Fibroblast of mammary gland (primary cell): ENCODE results near the gene PPP3CA.
"Not testable (repeated sequence)": the region's sequence is repeated elsewhere in the genome, so short reads cannot be mapped to it uniquely, and the experiment has no call there.

ENCODE experiments used
- DNase-seq: peaks from one replicate; pipeline ENCODE4 v3.0.0-alpha.2; 2010; ENCODE audit warnings: low read depth
- H3K4me3 ChIP-seq: 2 replicates; pipeline ENCODE4 v1.5.1; 2011; ENCODE audit warnings: low read depth, mild to moderate bottlenecking, low read length, moderate library complexity; ENCODE audit not compliant: control insufficient read depth
- TF ChIP-seq, protein P1 (sequence below): conservative IDR thresholded peaks from 2 replicates; pipeline ENCODE4 v1.5.1; 2011; ENCODE audit warnings: low read depth, low read length, inconsistent platforms; ENCODE audit not compliant: control insufficient read depth, insufficient read depth

PPP3CA gene

DNA sequence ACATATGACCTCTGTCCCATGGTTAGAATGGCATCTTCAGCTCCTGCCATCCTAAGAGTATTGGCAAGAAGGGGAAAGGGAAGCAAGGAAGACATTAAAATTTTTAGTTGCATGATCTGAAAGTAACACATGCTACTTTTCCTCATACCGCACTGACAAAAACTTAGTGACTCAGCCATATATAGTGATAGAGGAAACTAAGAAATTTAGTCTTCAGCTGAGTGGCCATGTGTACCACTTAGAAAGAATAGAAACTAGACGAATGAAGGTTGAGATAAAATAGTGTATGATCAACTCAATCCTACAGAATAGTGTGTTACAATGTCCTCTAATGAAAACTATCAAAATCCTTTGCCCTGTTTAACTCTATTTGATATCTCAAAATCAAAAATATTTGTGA, 164.1 kb downstream of the PPP3CA start:
- no peak for DNase-seq
- H3K4me3 ChIP-seq: no peak overlapping the region
- TF ChIP-seq, protein P1, sequence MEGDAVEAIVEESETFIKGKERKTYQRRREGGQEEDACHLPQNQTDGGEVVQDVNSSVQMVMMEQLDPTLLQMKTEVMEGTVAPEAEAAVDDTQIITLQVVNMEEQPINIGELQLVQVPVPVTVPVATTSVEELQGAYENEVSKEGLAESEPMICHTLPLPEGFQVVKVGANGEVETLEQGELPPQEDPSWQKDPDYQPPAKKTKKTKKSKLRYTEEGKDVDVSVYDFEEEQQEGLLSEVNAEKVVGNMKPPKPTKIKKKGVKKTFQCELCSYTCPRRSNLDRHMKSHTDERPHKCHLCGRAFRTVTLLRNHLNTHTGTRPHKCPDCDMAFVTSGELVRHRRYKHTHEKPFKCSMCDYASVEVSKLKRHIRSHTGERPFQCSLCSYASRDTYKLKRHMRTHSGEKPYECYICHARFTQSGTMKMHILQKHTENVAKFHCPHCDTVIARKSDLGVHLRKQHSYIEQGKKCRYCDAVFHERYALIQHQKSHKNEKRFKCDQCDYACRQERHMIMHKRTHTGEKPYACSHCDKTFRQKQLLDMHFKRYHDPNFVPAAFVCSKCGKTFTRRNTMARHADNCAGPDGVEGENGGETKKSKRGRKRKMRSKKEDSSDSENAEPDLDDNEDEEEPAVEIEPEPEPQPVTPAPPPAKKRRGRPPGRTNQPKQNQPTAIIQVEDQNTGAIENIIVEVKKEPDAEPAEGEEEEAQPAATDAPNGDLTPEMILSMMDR: no peak

- not testable (repeated sequence) for DNase-seq, H3K4me3 ChIP-seq
Measured at GRCh38 chr4:101182688-101183087, 164.6 kb downstream of the PPP3CA start.

DNA sequence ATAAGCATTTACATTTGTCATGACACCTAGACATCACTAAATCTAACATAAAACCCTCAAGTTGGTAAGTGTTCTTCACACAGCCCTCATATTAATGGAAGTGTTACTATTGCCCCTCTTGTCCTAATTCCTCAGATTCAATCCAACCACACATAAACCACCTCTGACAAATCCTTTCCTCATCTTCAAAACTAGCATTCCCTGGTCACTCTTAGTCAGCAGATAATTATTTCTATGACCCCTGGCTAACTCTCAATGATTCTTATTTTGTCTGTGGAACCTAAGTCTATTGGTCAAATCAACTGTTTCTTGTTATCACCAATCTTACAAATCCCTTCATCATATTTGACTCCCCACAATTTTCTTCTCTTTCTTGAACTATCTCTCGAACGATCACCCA, 168.6 kb downstream of the PPP3CA start:
- TF ChIP-seq, protein P1: no peak
- no peak overlapping the region for H3K4me3 ChIP-seq
- peak; percentile 69 for DNase-seq

DNA sequence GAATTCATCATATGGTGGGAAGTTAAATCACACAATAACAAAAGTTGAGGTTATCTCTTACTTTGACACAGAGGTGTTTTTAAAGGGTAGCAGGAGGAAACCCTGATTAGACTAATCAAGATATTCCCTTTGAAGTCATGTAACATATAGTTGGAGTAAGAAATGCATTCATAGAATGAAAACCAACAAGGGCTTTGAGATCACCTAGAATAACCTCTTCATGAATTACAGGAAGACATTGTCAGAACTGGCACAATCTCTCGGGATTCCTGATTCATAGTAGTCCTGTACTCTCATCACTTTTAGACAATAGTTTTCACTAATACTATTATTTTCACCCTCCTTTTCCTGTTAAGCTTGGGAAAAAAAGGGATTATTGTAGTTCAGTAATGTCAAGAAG, 170.2 kb downstream of the PPP3CA start:
- H3K4me3 ChIP-seq: no peak overlapping the region
- DNase-seq: no peak
- TF ChIP-seq, protein P1: no peak

DNA sequence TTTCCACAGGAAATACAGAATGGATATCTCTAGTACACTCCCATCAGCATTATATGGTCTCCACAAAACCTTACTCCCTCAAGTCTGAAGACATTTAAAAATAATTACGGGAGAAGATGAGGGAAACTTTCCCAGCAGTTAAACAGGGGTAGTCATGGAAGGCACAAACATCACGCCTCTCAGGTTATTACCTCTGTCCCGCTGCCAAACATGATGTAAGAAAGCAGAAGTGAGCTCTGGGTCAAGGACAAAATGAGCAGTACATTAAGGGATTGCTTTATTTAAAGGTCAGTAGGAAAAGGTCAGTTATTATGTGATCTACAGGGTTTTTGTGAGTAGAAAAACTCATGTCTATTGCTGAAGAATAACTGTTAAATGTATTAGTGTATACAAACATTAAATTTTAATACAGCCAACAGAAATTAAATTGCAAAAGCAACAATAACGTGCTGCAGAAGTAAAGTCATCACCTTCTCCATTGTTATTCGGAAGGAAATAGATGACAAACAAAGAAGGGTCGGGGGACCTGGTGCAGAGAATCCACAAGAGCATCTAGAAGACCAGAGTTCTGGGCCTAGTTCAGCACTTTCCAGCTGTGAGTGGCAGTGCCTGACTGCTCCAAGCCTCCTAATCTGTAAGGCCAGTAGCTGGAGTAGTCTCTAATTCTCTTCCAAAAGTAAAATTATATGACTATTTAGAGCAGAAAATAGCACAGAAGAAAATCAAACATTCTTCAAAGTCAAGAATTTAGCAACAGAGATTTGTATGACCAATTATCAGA, 171.2 kb downstream of the PPP3CA start:
- H3K4me3 ChIP-seq: no peak overlapping the region
- TF ChIP-seq, protein P1: no peak
- DNase-seq: no peak

DNA sequence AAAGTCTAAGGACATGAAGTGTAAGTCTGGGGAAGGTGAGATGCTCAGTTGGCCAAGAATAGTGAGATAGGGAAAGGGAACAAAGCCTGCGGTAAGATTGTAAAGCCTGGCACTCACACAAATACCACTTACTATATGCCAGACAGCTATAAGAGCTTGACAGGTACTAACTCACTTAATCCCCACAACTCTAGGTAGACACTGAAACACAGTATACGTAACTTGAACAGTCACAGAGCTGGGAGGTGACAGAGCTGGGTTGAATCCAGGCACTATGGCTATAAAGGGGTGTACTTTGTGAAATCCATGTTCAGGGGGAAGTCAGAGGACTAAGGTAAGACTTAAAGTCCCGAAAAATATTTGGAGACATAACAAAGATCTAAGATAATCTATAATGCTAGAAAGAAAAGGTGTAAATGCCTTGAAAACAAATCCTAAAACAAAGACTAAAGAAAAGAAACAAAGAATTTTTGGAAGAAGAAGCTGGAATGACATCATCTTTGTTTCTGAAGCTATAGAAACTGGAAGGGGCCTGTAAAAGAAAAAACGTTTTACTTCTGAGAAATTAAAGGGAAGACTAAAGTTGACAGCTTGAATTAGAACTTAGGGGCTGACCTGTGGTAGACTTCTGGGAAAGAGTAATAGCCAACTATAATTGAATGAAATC, 172.5 kb downstream of the PPP3CA start:
- no peak for DNase-seq
- no peak overlapping the region for H3K4me3 ChIP-seq
- TF ChIP-seq, protein P1: no peak

DNA sequence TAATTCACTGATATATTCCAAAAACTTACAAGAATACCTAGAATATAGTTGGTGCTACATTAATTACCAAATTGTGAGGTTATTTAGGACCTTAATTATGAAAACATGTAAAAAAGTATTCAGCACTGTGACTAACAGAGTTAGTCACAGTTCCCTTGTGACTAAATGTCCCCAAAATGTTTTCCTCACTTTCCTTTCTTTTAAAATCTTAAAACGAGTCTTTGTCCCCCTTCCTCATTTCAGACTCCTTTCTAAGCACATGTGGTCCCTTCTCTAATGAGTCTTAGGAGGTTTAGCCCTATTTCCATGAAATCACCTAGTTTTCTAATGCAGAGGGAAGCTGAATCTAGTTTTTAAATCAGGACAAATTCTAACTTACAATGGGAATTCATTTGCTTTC, 175.0 kb downstream of the PPP3CA start:
- no peak for DNase-seq
- TF ChIP-seq, protein P1: no peak
- H3K4me3 ChIP-seq: no peak overlapping the region
